ENCODE data around the gene DNHD1.

The DNHD1 gene

DNA sequence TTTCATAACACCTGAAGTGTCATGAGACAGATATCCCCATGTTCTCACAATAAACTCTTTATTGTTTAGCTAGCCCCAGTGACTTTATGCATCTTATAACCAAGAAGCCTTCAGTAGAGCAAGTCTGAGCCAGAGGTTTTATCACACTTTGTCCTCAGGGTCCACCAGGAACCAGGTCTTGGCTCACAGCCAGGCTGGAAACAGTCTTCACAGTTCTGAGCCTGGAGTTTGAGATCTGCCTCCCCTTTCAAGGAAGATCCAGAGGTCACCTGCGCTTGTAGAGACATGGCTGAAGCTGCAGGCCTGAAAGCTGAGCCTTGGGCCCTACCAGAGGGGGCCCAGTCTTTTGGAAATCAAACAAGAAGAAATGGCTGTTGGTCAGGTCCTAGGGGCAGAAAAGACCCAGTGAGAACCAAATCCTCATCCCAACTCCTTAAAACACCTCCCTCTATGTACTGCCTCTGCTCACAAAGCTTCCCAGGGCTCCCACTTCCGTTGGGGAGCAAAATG, 102.9 kb downstream of the DNHD1 start:
- no peak overlapping the region for H2AFZ ChIP-seq (ENCODE audit: low read length)
- no peaks in the 10 kb centered on the region for H3K27me3 ChIP-seq (ENCODE audit: insufficient read depth, low read length, poor library complexity, severe bottlenecking)
- peaks cover 79% of the 10 kb centered on the region for H3K79me2 ChIP-seq (ENCODE audit: insufficient read depth, low read length)
- peaks cover 43% of the 10 kb centered on the region for H4K20me1 ChIP-seq (ENCODE audit: insufficient read depth, low read length, poor library complexity, severe bottlenecking)
- H3K9me2 ChIP-seq (replicated peaks; ENCODE audit: low read depth, low read length), result no peaks in the 10 kb centered on the region
- TF ChIP-seq, protein P1, sequence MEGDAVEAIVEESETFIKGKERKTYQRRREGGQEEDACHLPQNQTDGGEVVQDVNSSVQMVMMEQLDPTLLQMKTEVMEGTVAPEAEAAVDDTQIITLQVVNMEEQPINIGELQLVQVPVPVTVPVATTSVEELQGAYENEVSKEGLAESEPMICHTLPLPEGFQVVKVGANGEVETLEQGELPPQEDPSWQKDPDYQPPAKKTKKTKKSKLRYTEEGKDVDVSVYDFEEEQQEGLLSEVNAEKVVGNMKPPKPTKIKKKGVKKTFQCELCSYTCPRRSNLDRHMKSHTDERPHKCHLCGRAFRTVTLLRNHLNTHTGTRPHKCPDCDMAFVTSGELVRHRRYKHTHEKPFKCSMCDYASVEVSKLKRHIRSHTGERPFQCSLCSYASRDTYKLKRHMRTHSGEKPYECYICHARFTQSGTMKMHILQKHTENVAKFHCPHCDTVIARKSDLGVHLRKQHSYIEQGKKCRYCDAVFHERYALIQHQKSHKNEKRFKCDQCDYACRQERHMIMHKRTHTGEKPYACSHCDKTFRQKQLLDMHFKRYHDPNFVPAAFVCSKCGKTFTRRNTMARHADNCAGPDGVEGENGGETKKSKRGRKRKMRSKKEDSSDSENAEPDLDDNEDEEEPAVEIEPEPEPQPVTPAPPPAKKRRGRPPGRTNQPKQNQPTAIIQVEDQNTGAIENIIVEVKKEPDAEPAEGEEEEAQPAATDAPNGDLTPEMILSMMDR (conservative IDR thresholded peaks at IDR 0.05; ENCODE audit: low read length), result no peak
- no peak for TF ChIP-seq EZH2phosphoT487 (IDR thresholded peaks at IDR 0.05; ENCODE audit: borderline replicate concordance)
- H3K4me2 ChIP-seq (ENCODE audit: low read depth, low read length, poor library complexity, severe bottlenecking), result peak overlapping the region; percentile 97
- H3K9me3 ChIP-seq (ENCODE audit: insufficient read depth, low read depth, low read length), result no peaks in the 10 kb centered on the region
- H3K9ac ChIP-seq (ENCODE audit: low read depth, low read length, poor library complexity, severe bottlenecking), result peak overlapping the region; percentile 97
- H3K4me1 ChIP-seq (ENCODE audit: insufficient read depth, low read length, poor library complexity, severe bottlenecking), result peaks cover 57% of the 10 kb centered on the region
- H3K36me3 ChIP-seq (ENCODE audit: insufficient read depth, low read length), result peaks cover 26% of the 10 kb centered on the region; the same call in 1 of the 2 replicates
- H3F3A ChIP-seq (ENCODE audit: low read depth), result 0 out of 2 replicates have a peak, but pooled peaks cover 3% of the 10 kb centered on the region
- H3K4me3 ChIP-seq (ENCODE audit: low read length, poor library complexity, severe bottlenecking), result peak overlapping the region; percentile 17

- Histone ChIP-seq H3K4me2 (ENCODE audit: low read depth, low read length, poor library complexity, severe bottlenecking) (peak overlapping the region; percentile 97), H3K9me3 (ENCODE audit: insufficient read depth, low read depth, low read length) (no peaks in the 10 kb centered on the region), H3F3A (ENCODE audit: low read depth) (0 out of 2 replicates have a peak, but pooled peaks cover 3% of the 10 kb centered on the region), H3K9ac (ENCODE audit: low read depth, low read length, poor library complexity, severe bottlenecking) (peak overlapping the region; percentile 97), H3K36me3 (ENCODE audit: insufficient read depth, low read length) (peaks cover 26% of the 10 kb centered on the region; the same call in 1 of the 2 replicates), H4K20me1 (ENCODE audit: insufficient read depth, low read length, poor library complexity, severe bottlenecking) (peaks cover 47% of the 10 kb centered on the region), H3K4me3 (ENCODE audit: low read length, poor library complexity, severe bottlenecking) (peak overlapping the region; percentile 99), H2AFZ (ENCODE audit: low read length) (no peak overlapping the region), H3K4me1 (ENCODE audit: insufficient read depth, low read length, poor library complexity, severe bottlenecking) (peaks cover 58% of the 10 kb centered on the region), H3K79me2 (ENCODE audit: insufficient read depth, low read length) (peaks cover 90% of the 10 kb centered on the region), H3K9me2 (replicated peaks; ENCODE audit: low read depth, low read length) (no peaks in the 10 kb centered on the region), H3K27me3 (ENCODE audit: insufficient read depth, low read length, poor library complexity, severe bottlenecking) (no peaks in the 10 kb centered on the region)
- no peak for TF ChIP-seq EZH2phosphoT487 (IDR thresholded peaks at IDR 0.05; ENCODE audit: borderline replicate concordance)
- TF ChIP-seq, protein P1 (conservative IDR thresholded peaks at IDR 0.05; ENCODE audit: low read length), result no peak
Observed at GRCh38 chr11:6601041-6601461, 104.0 kb downstream of the DNHD1 start.

- no peak for TF ChIP-seq EZH2phosphoT487 (IDR thresholded peaks at IDR 0.05; ENCODE audit: borderline replicate concordance)
- TF ChIP-seq, protein P1 (conservative IDR thresholded peaks at IDR 0.05; ENCODE audit: low read length), result no peak
- H3K79me2 ChIP-seq (ENCODE audit: insufficient read depth, low read length), result peaks cover 94% of the 10 kb centered on the region
- no peaks in the 10 kb centered on the region for H3K27me3 ChIP-seq (ENCODE audit: insufficient read depth, low read length, poor library complexity, severe bottlenecking)
- H3K9ac ChIP-seq (ENCODE audit: low read depth, low read length, poor library complexity, severe bottlenecking), result peak overlapping the region; percentile 97
- no peak overlapping the region for H2AFZ ChIP-seq (ENCODE audit: low read length)
- peaks cover 50% of the 10 kb centered on the region for H4K20me1 ChIP-seq (ENCODE audit: insufficient read depth, low read length, poor library complexity, severe bottlenecking)
- no peaks in the 10 kb centered on the region for H3K9me3 ChIP-seq (ENCODE audit: insufficient read depth, low read depth, low read length)
- peaks cover 22% of the 10 kb centered on the region; the same call in 1 of the 2 replicates for H3K36me3 ChIP-seq (ENCODE audit: insufficient read depth, low read length)
- H3K4me1 ChIP-seq (ENCODE audit: insufficient read depth, low read length, poor library complexity, severe bottlenecking), result peaks cover 68% of the 10 kb centered on the region
- H3F3A ChIP-seq (ENCODE audit: low read depth), result 0 out of 2 replicates have a peak, but pooled peaks cover 8% of the 10 kb centered on the region
- peak overlapping the region; percentile 99 for H3K4me3 ChIP-seq (ENCODE audit: low read length, poor library complexity, severe bottlenecking)
- no peaks in the 10 kb centered on the region for H3K9me2 ChIP-seq (replicated peaks; ENCODE audit: low read depth, low read length)
- peak overlapping the region; percentile 97 for H3K4me2 ChIP-seq (ENCODE audit: low read depth, low read length, poor library complexity, severe bottlenecking)
Observed at GRCh38 chr11:6602096-6602940, 105.2 kb downstream of the DNHD1 start.

Measured in Loucy (cell line).